MCF 10A (cell line): ENCODE measurements around the gene GAMT. TPM values are rescaled to one million over a fixed set of nuclear protein-coding genes. Genes with fewer than 3 reads are reported as not detected.

Source experiments
- BruUV-seq: library from RNA; stranded (reverse); fragments of 400-500 nt; replicated peaks from 2 replicates; lab custom pipeline; 2021; lab: Mats Ljungman, UMichigan
- CTCF ChIA-PET: fragments of 300-600 bp; sonication (Branson Sonifier 250); formaldehyde crosslinking; extraction: SDS; loops from one replicate; lab custom pipeline; 2021; ENCODE audit warnings: antibody characterized with exemption, inconsistent platforms; lab: Yijun Ruan, JAX
- POLR2A ChIA-PET: fragments of 300-600, 350-650 bp; sonication (Branson Sonifier 250); formaldehyde crosslinking; extraction: SDS; loops from one replicate; lab custom pipeline; 2020; ENCODE audit warnings: antibody characterized with exemption, inconsistent platforms; lab: Yijun Ruan, JAX
- DNase-seq: peaks from one replicate; pipeline ENCODE4 v3.0.0-alpha.2; 2018; ENCODE audit not compliant: unreplicated experiment
- H3K27ac Mint-ChIP-seq: one replicate; pipeline ENCODE4 v1.8.0; 2022; ENCODE audit warnings: mild to moderate bottlenecking, low read depth, mixed read lengths; ENCODE audit not compliant: unreplicated experiment
- H3K27me3 Mint-ChIP-seq: one replicate; pipeline ENCODE4 v1.8.0; 2022; ENCODE audit warnings: mixed read lengths; ENCODE audit not compliant: insufficient read depth, unreplicated experiment
- H3K36me3 Mint-ChIP-seq: one replicate; pipeline ENCODE4 v1.8.0; 2022; ENCODE audit warnings: mild to moderate bottlenecking, moderate library complexity, mixed read lengths; ENCODE audit not compliant: insufficient read depth, unreplicated experiment
- H3K4me1 Mint-ChIP-seq: one replicate; pipeline ENCODE4 v1.8.0; 2022; ENCODE audit warnings: mixed read lengths; ENCODE audit not compliant: insufficient read depth, unreplicated experiment
- H3K4me3 Mint-ChIP-seq: one replicate; pipeline ENCODE4 v1.8.0; 2022; ENCODE audit warnings: mild to moderate bottlenecking, moderate library complexity, mixed read lengths; ENCODE audit not compliant: unreplicated experiment
- H3K9me3 Mint-ChIP-seq: one replicate; pipeline ENCODE4 v1.8.0; 2022; ENCODE audit warnings: mixed read lengths; ENCODE audit not compliant: unreplicated experiment
- CTCF ChIP-seq: fragments of 200-600 bp; IDR thresholded peaks from one replicate; pipeline ENCODE4 v1.8.0; 2022; ENCODE audit warnings: antibody characterized with exemption, mild to moderate bottlenecking; ENCODE audit not compliant: unreplicated experiment
- intact Hi-C: fragments of 100-400 bp; cut with micrococcal nuclease; formaldehyde crosslinking; loops from 2 replicates; pipeline ENCODE4 v1.14.1; 2022
- total RNA-seq: library from RNA; stranded (reverse); gene quantifications from 2 replicates; pipeline ENCODE4 v1.2.3, GENCODE V29; 2022

The GAMT gene
- total RNA-seq, 1 experiment from 2014 or later, result 7.0 TPM

GRCh38 chr19:1399079-1399478 lies 2.3 kb downstream of the GAMT start:
- ChIA-PET POLR2A (no interaction called here), CTCF (interaction anchor here (0.6 to 0.7 kb wide), 2 partner anchors 199 to 698 kb away, joined by 3 to 5 read pairs; no protein-coding TSS in a partner anchor)
- intact Hi-C loops, result no loop called here
- H3K27ac Mint-ChIP-seq, result no peak overlapping the region
- H3K36me3 Mint-ChIP-seq, result no peaks in the 10 kb centered on the region
- no TSS peak for BruUV-seq
- TF ChIP-seq CTCF, result no peak
- H3K4me1 Mint-ChIP-seq, result peaks cover 11% of the 10 kb centered on the region
- no peaks in the 10 kb centered on the region for H3K27me3 Mint-ChIP-seq
- no peaks in the 10 kb centered on the region for H3K9me3 Mint-ChIP-seq
- DNase-seq, result no peak
- no peak overlapping the region for H3K4me3 Mint-ChIP-seq

GRCh38 chr19:1397838-1398237 lies 3.5 kb downstream of the GAMT start:
- intact Hi-C loops, result no loop called here
- ChIA-PET POLR2A (interaction anchor here (0.9 kb wide), 1 partner anchor 13 kb away, joined by 4 read pairs; no protein-coding TSS in a partner anchor), CTCF (no interaction called here)
- peaks cover 4% of the 10 kb centered on the region for H3K4me1 Mint-ChIP-seq
- H3K27ac Mint-ChIP-seq, result no peak overlapping the region
- H3K36me3 Mint-ChIP-seq, result peaks cover 8% of the 10 kb centered on the region
- no peak for DNase-seq
- no peak overlapping the region for H3K4me3 Mint-ChIP-seq
- TF ChIP-seq CTCF, result no peak
- BruUV-seq, result no TSS peak
- H3K27me3 Mint-ChIP-seq, result no peaks in the 10 kb centered on the region
- H3K9me3 Mint-ChIP-seq, result no peaks in the 10 kb centered on the region

GRCh38 chr19:1396768-1397679 lies 4.3 kb downstream of the GAMT start:
- Mint-ChIP-seq H3K9me3 (no peaks in the 10 kb centered on the region), H3K27me3 (no peaks in the 10 kb centered on the region), H3K27ac (no peak overlapping the region), H3K4me1 (no peaks in the 10 kb centered on the region), H3K4me3 (no peak overlapping the region), H3K36me3 (peaks cover 16% of the 10 kb centered on the region)
- DNase-seq, result no peak
- CTCF ChIA-PET, result no interaction called here
- no peak for TF ChIP-seq CTCF
- intact Hi-C loops, result no loop called here
- BruUV-seq, result no TSS peak
- POLR2A ChIA-PET, result interaction anchor here (0.9 kb wide), 1 partner anchor 12 kb away, joined by 4 read pairs; no protein-coding TSS in a partner anchor

- intact Hi-C loops, result no loop called here
- DNase-seq, result no peak
- H3K36me3 Mint-ChIP-seq, result peaks cover 21% of the 10 kb centered on the region
- TF ChIP-seq CTCF, result no peak
- no TSS peak for BruUV-seq
- POLR2A ChIA-PET, result interaction anchor here (0.7 kb wide), 1 partner anchor 51 kb away, joined by 3 read pairs; no protein-coding TSS in a partner anchor
- H3K27me3 Mint-ChIP-seq, result no peaks in the 10 kb centered on the region
- CTCF ChIA-PET, result no interaction called here
- no peaks in the 10 kb centered on the region for H3K4me1 Mint-ChIP-seq
- no peaks in the 10 kb centered on the region for H3K9me3 Mint-ChIP-seq
- H3K4me3 Mint-ChIP-seq, result no peak overlapping the region
- H3K27ac Mint-ChIP-seq, result no peak overlapping the region
These were observed 5.1 kb downstream of the GAMT start for GRCh38 chr19:1396019-1396767.
